HepG2 (cell line): ENCODE data around the gene ETFB. TPM values are rescaled to one million over a fixed set of nuclear protein-coding genes. Genes with fewer than 3 reads are reported as not detected.
A peak's percentile ranks its signal among the peaks of the same experiment; 100 is the strongest.

ENCODE experiments used
- BATF2 ChIP-seq: sonication (generic); formaldehyde crosslinking; IDR thresholded peaks from 2 replicates; pipeline ENCODE4 v1.8.0; 2022; ENCODE audit warnings: mild to moderate bottlenecking, missing genetic modification reagents, moderate library complexity
- CSRNP2 ChIP-seq: sonication (generic); formaldehyde crosslinking; conservative IDR thresholded peaks from 2 replicates; pipeline ENCODE4 v1.8.0; 2022; ENCODE audit warnings: low read depth, missing genetic modification reagents
- GABPB1 ChIP-seq: IDR thresholded peaks from 2 replicates; pipeline ENCODE4 v1.6.1; 2016; ENCODE audit warnings: mild to moderate bottlenecking, missing genetic modification reagents, moderate library complexity, missing compliant biosample characterization
- KLF16 ChIP-seq, 2 experiments: sonication (generic) in 1 of 2; formaldehyde crosslinking in 1 of 2; IDR thresholded peaks; 2 replicates each; pipeline versions ENCODE4 v1.6.1 to v1.8.0; 2016 to 2023; ENCODE audit warnings: missing genetic modification reagents in 2 of 2, missing compliant biosample characterization in 1 of 2
- LCORL ChIP-seq, 2 experiments: fragments of 450-650 bp in 1 of 2; sonication (generic) in 1 of 2; formaldehyde crosslinking in 1 of 2; IDR thresholded peaks; 2 replicates each; pipeline versions ENCODE4 v1.5.0 to v1.6.1; 2017 to 2020; ENCODE audit warnings: antibody characterized with exemption in 1 of 2, missing genetic modification reagents in 1 of 2
- MAFF ChIP-seq: IDR thresholded peaks from 2 replicates; pipeline ENCODE4 v1.6.1; 2011; ENCODE audit warnings: low read depth, low read length, improper control_type of control experiment
- MED1 ChIP-seq: sonication (generic); formaldehyde crosslinking; IDR thresholded peaks from 2 replicates; pipeline ENCODE4 v1.4.0; 2020; ENCODE audit warnings: missing genetic modification reagents
- NFYB ChIP-seq: sonication (generic); formaldehyde crosslinking; IDR thresholded peaks from 2 replicates; pipeline ENCODE4 v1.4.0; 2020; ENCODE audit warnings: missing genetic modification reagents
- RAD21 ChIP-seq: fragments of 450-650 bp; formaldehyde crosslinking; IDR thresholded peaks from 2 replicates; pipeline ENCODE4 v1.5.0; 2020; ENCODE audit warnings: mild to moderate bottlenecking
- SALL1 ChIP-seq: sonication (generic); formaldehyde crosslinking; IDR thresholded peaks from 2 replicates; pipeline ENCODE4 v1.8.0; 2022; ENCODE audit warnings: mild to moderate bottlenecking, missing genetic modification reagents
- SYNCRIP ChIP-seq: fragments of 200-400 bp; formaldehyde crosslinking; IDR thresholded peaks from 2 replicates; pipeline ENCODE4 v1.6.1; 2018; ENCODE audit warnings: mild to moderate bottlenecking, low read depth, low read length; ENCODE audit not compliant: insufficient read depth
- THRA ChIP-seq: sonication (generic); formaldehyde crosslinking; IDR thresholded peaks from 2 replicates; pipeline ENCODE4 v1.4.0; 2020; ENCODE audit warnings: missing genetic modification reagents, borderline replicate concordance
- TRIM24 ChIP-seq: sonication (generic); formaldehyde crosslinking; IDR thresholded peaks from 2 replicates; pipeline ENCODE4 v1.8.0; 2022; ENCODE audit warnings: mild to moderate bottlenecking, missing genetic modification reagents
- TSC22D2 ChIP-seq: sonication (generic); formaldehyde crosslinking; IDR thresholded peaks from 2 replicates; pipeline ENCODE4 v1.5.1; 2020; ENCODE audit warnings: missing genetic modification reagents, mild to moderate bottlenecking, borderline replicate concordance
- ZBTB26 ChIP-seq: IDR thresholded peaks from 2 replicates; pipeline ENCODE4 v1.6.1; 2016; ENCODE audit warnings: missing compliant biosample characterization, missing genetic modification reagents, borderline replicate concordance
- ZNF646 ChIP-seq: sonication (generic); formaldehyde crosslinking; IDR thresholded peaks from 2 replicates; pipeline ENCODE4 v1.9.0; 2021; ENCODE audit warnings: mild to moderate bottlenecking, missing genetic modification reagents
- ZNF839 ChIP-seq: sonication (generic); formaldehyde crosslinking; IDR thresholded peaks from 2 replicates; pipeline ENCODE4 v1.4.0; 2020; ENCODE audit warnings: missing genetic modification reagents, mild to moderate bottlenecking, borderline replicate concordance
- polyA plus RNA-seq, 8 experiments: library from polyadenylated mRNA; depleted of rRNA in 3 of 8; stranded (reverse) in 7 of 8; unstranded in 1 of 8; fragments of >200 nt; fragmentation: Illumina TruSeq in 4 of 8; extraction: Trizol in 4 of 8; gene quantifications; 2 replicates each; pipeline versions ENCODE4 v1.2.1 to v1.2.3, GENCODE V29; 2011 to 2016; ENCODE audit warnings: low read depth in 4 of 8, missing spikeins in 1 of 8, mixed read lengths in 1 of 8; ENCODE audit not compliant: insufficient read depth in 1 of 8
- total RNA-seq, 5 experiments: library from RNA; depleted of rRNA; stranded (reverse); fragments of >200 nt; fragmentation: Illumina TruSeq; extraction: Trizol; gene quantifications; 2 replicates each; pipeline ENCODE4 v1.2.3, GENCODE V29; 2016; ENCODE audit warnings: low read depth in 1 of 5

Gene ETFB
- total and polyA plus RNA-seq, 2 of the 13 experiments (the other 11 are each of a cell fraction or from before 2014, with no cell fraction given), result 678 to 1,314 TPM

- TF ChIP-seq CSRNP2, result no peak
- no peak for TF ChIP-seq ZBTB26 (CRISPR knock-in tag)
- TF ChIP-seq TSC22D2 (CRISPR knock-in tag), result no peak
- TF ChIP-seq SYNCRIP, result no peak
- TF ChIP-seq MAFF, result no peak
- TF ChIP-seq RAD21, result no peak
- TF ChIP-seq TRIM24 (CRISPR knock-in tag), result no peak
- no peak for TF ChIP-seq BATF2
- no peak for TF ChIP-seq LCORL (IDR thresholded peaks at IDR 0.05)
- TF ChIP-seq LCORL (CRISPR knock-in tag; IDR thresholded peaks at IDR 0.05), result peak; percentile 64; the same call in 1 of the 2 replicates
- TF ChIP-seq KLF16 (CRISPR knock-in tag; IDR thresholded peaks at IDR 0.05), result no peak
- TF ChIP-seq ZNF839 (CRISPR knock-in tag), result no peak
- no peak for TF ChIP-seq NFYB (CRISPR knock-in tag)
- 0 out of 2 replicates have a peak, but pooled peaks have one; percentile 34 for TF ChIP-seq SALL1 (CRISPR knock-in tag)
- TF ChIP-seq MED1, result peak; percentile 45; the same call in 1 of the 2 replicates
- no peak for TF ChIP-seq ZNF646
- TF ChIP-seq GABPB1 (CRISPR knock-in tag), result 0 out of 2 replicates have a peak, but pooled peaks have one; percentile 16
- TF ChIP-seq THRA (CRISPR knock-in tag), result peak; percentile 13; the same call in 1 of the 2 replicates
Measured at GRCh38 chr19:51387924-51388389, 21.8 kb upstream of the ETFB start, which contains the start of gene LIM2 (continued).
